Measurements from ENCODE around the gene E4F1.

Gene E4F1

DNA sequence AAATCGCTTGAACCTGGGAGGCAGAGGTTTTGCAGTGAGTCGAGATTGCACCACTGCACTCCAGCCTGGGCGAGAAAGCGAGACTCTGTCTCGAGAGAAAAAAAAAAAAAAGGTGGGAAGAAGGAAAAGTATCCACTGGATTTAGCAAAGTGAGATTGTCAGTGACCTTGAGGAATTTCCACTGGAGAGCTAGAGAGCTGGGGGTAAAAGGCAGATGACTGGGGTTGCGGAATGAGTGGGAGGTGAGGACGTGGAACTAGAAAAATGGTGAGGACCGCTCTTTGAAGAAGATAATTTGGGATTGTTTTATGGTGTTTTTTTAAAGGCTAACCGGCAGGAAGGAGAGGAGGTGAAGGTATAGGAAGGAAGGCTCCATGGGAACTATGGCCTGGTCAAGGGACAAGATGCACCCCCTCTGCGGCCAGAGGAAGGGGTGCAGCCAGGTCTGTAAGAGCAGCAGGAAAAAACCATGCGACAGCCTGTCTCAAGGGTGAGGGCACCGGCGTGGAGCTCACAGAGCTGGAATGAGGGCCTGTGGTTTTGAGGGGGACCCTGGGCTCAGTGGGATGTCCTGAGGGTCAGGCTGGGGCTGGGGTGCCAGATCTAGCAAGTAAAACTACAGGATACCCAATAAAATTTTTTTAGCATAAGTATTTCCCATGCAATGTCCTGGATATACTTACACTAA, 18.8 kb upstream of the E4F1 start:
- TF ChIP-seq, protein P1, sequence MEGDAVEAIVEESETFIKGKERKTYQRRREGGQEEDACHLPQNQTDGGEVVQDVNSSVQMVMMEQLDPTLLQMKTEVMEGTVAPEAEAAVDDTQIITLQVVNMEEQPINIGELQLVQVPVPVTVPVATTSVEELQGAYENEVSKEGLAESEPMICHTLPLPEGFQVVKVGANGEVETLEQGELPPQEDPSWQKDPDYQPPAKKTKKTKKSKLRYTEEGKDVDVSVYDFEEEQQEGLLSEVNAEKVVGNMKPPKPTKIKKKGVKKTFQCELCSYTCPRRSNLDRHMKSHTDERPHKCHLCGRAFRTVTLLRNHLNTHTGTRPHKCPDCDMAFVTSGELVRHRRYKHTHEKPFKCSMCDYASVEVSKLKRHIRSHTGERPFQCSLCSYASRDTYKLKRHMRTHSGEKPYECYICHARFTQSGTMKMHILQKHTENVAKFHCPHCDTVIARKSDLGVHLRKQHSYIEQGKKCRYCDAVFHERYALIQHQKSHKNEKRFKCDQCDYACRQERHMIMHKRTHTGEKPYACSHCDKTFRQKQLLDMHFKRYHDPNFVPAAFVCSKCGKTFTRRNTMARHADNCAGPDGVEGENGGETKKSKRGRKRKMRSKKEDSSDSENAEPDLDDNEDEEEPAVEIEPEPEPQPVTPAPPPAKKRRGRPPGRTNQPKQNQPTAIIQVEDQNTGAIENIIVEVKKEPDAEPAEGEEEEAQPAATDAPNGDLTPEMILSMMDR (conservative IDR thresholded peaks at IDR 0.05), result no peak
- peak overlapping the region; percentile 89 for H3K27ac ChIP-seq

DNA sequence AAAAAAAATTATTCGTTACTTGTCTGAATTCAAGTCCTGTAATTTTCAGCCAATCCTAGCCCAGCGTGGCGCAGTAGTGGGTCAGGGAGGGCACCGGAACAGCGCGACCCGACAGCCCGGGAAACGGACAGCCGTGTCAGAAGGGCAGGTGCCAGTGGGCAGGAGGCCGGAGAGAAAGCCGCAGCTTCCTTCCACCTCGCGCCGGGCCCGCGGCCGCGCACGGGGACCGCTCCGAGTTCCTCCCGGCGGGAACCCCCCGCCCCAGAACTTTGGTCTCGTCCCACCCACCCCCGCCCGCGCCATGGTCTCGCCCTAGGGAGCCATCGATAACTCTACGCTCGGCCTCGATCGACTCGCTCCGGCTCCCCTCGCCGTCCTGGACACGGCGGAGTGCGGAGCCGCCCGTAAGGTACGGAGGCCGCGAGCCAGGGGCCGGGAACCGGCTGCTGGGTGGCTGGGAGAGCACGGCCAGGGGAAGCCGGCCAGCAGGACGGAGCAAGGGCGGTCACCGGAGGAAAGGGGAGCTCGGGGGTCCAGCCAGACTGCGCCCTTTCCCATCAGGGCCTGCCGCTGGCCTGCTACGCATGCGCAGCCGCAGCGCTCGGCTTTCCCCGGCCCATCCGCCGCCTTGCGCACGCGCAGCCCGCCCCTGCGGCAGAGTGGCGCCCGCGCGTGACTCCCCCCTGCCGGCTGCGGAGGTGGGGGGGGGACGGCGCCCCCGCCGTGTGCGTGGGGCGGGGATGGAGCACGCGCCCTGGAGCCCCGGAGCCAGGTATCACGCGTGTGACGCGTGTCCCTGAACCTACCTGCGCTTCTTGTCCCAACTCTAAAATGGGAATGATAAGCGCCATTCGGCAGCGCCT, 18.1 kb upstream of the E4F1 start, which contains the start of gene MLST8:
Gene MLST8, plus strand, starts transcription at position 351 of the 863 bp plus-strand sequence. CDS start 632 bp downstream, outside the sequence.
- H3K27ac ChIP-seq, result peak within 1 kb of the TSS; percentile 89
- TF ChIP-seq, protein P1 (conservative IDR thresholded peaks at IDR 0.05), result no peak

DNA sequence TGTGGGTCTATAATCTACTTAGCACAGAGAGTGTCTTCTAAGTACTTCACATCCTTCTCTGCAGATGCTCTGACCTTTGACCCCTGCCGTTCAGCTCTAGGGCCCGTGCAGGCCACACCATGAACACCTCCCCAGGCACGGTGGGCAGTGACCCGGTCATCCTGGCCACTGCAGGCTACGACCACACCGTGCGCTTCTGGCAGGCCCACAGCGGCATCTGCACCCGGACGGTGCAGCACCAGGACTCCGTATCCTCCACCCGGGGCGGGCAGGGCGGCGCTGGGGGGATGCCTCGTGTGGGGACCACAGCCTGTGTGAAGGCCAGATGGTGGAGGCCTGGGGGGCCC, 17.5 kb upstream of the E4F1 start:
- H3K27ac ChIP-seq, result peak overlapping the region; percentile 89
- TF ChIP-seq, protein P1 (conservative IDR thresholded peaks at IDR 0.05), result no peak

DNA sequence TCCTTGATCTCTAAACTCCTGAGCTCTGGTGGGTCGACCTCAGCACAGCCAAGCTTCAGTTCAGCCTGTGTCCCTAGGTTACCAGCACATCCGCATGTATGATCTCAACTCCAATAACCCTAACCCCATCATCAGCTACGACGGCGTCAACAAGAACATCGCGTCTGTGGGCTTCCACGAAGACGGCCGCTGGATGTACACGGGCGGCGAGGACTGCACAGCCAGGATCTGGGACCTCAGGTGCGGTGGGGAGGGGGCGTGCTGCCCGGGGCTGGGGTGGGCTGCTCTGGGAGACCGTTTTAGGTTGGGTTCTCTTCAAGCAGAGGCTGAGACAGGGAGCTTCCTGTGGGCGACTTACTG, 17.0 kb upstream of the E4F1 start:
- H3K27ac ChIP-seq, result peak overlapping the region; percentile 89
- TF ChIP-seq, protein P1 (conservative IDR thresholded peaks at IDR 0.05), result no peak

DNA sequence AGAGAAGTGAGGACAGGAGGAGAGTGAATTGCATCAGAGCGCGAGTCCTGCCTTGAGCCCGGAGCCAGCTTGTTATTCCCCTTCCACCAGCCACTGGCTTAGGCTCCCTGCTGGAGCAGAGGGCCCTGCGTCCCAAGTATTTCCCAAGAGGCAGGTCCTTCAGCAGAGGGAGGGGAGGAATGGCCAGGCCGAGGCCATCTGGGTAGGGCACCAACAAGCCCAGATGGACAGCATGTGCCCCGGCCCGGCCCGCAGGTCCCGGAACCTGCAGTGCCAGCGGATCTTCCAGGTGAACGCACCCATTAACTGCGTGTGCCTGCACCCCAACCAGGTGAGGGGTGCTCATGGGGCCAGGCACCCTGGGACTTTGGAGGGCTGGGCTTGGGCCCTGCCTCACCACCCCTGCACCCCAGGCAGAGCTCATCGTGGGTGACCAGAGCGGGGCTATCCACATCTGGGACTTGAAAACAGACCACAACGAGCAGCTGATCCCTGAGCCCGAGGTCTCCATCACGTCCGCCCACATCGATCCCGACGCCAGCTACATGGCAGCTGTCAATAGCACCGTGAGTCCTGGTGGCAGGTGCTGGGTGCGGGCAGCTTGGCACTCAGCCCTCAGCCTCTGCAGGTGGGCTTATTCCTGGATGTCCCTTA, 16.5 kb upstream of the E4F1 start:
- TF ChIP-seq, protein P1 (conservative IDR thresholded peaks at IDR 0.05), result no peak
- peak overlapping the region; percentile 89 for H3K27ac ChIP-seq

DNA sequence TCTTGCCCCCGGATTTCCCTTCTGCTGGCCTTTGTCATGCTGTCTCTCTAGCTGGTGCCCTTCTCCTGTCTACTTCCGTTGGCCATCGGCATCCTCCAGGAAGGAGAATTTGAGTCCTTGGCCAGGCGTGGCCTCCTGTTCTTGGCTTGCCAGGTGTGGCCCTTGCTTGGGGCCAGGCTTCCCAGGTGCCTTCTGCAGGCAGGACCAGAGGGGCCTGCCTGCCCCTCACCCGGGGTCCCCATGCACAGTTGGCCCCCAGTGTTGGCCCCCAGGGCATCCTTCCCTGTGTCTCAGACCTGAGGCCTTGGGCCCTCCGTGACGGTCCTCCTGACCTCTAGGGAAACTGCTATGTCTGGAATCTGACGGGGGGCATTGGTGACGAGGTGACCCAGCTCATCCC, 15.5 kb upstream of the E4F1 start:
- TF ChIP-seq, protein P1 (conservative IDR thresholded peaks at IDR 0.05), result no peak
- H3K27ac ChIP-seq, result no peak overlapping the region; the same call in 1 of the 2 replicates

DNA sequence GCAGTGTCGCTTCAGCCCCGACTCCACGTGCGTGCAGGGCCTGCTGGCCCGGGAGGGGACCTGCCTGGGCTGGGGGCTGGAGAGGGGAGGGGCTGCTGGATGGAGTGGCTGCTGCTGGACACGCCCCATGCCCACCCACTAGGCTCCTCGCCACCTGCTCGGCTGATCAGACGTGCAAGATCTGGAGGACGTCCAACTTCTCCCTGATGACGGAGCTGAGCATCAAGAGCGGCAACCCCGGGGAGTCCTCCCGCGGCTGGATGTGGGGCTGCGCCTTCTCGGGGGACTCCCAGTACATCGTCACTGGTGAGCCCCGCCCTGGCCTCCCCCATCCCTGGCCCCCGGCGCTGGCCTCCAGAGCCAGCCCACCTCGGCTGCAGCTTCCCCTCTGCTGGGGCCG, 15.1 kb upstream of the E4F1 start:
- TF ChIP-seq, protein P1 (conservative IDR thresholded peaks at IDR 0.05), result no peak
- no peak overlapping the region; the same call in 1 of the 2 replicates for H3K27ac ChIP-seq
